GM23248 (cell line): ENCODE data around the gene FAM222B. TPM values are rescaled to one million over a fixed set of nuclear protein-coding genes. Genes with fewer than 3 reads are reported as not detected.

Source experiments
- DNase-seq: peaks from one replicate; pipeline ENCODE4 v3.0.0-alpha.2; 2015
- H2AFZ ChIP-seq: fragments of 200-600 bp; sonication (generic); 2 replicates; pipeline ENCODE4 v1.6.1; 2016; ENCODE audit warnings: antibody characterized with exemption
- H3F3A ChIP-seq: fragments of 200-600 bp; sonication (generic); 2 replicates; pipeline ENCODE4 v1.6.1; 2016; ENCODE audit warnings: mild to moderate bottlenecking, antibody characterized with exemption, mixed run types; ENCODE audit not compliant: insufficient read depth
- H3K27ac ChIP-seq: fragments of 200-600 bp; sonication (generic); 2 replicates; pipeline ENCODE4 v1.5.1; 2016; ENCODE audit warnings: mild to moderate bottlenecking
- H3K27me3 ChIP-seq: fragments of 200-600 bp; sonication (generic); replicated peaks from 2 replicates; pipeline ENCODE4 v1.6.1; 2016; ENCODE audit warnings: mild to moderate bottlenecking; ENCODE audit not compliant: insufficient read depth
- H3K36me3 ChIP-seq: fragments of 200-600 bp; sonication (generic); 2 replicates; pipeline ENCODE4 v1.6.1; 2016; ENCODE audit warnings: low read depth, mild to moderate bottlenecking
- H3K4me1 ChIP-seq: fragments of 200-600 bp; sonication (generic); 2 replicates; pipeline ENCODE4 v1.6.1; 2016; ENCODE audit warnings: mild to moderate bottlenecking; ENCODE audit not compliant: insufficient read depth
- H3K4me2 ChIP-seq: fragments of 200-600 bp; sonication (generic); one replicate; pipeline ENCODE4 v1.6.1; 2016; ENCODE audit warnings: mild to moderate bottlenecking; ENCODE audit not compliant: unreplicated experiment
- H3K4me3 ChIP-seq: fragments of 200-600 bp; sonication (generic); 2 replicates; pipeline ENCODE4 v1.5.1; 2016; ENCODE audit warnings: mild to moderate bottlenecking
- H3K79me2 ChIP-seq: fragments of 200-600 bp; sonication (generic); 2 replicates; pipeline ENCODE4 v1.6.1; 2016; ENCODE audit warnings: mild to moderate bottlenecking; ENCODE audit not compliant: insufficient read depth
- H3K9ac ChIP-seq: fragments of 200-600 bp; sonication (generic); 2 replicates; pipeline ENCODE4 v1.6.1; 2016; ENCODE audit warnings: mild to moderate bottlenecking
- H3K9me2 ChIP-seq: fragments of 200-600 bp; sonication (generic); 2 replicates; pipeline ENCODE4 v1.6.1; 2016; ENCODE audit warnings: mixed run types, mild to moderate bottlenecking, moderate library complexity; ENCODE audit not compliant: insufficient read depth
- H3K9me3 ChIP-seq: fragments of 200-600 bp; sonication (generic); one replicate; pipeline ENCODE4 v1.6.1; 2017; ENCODE audit warnings: low read depth
- H4K20me1 ChIP-seq: fragments of 200-600 bp; sonication (generic); 2 replicates; pipeline ENCODE4 v1.6.0; 2016; ENCODE audit not compliant: insufficient read depth
- EZH2 ChIP-seq: fragments of 200-600 bp; sonication (generic); IDR thresholded peaks from 2 replicates; pipeline ENCODE4 v1.6.1; 2018; ENCODE audit warnings: antibody characterized with exemption, mild to moderate bottlenecking; ENCODE audit not compliant: insufficient read depth, poor library complexity, severe bottlenecking
- EZH2phosphoT487 ChIP-seq: fragments of 200-600 bp; sonication (generic); IDR thresholded peaks from 2 replicates; pipeline ENCODE4 v1.6.1; 2018; ENCODE audit warnings: antibody characterized with exemption, moderate library complexity, mild to moderate bottlenecking, low read depth; ENCODE audit not compliant: insufficient read depth
- WGBS, 2 experiments: methylation state at CpG; one replicate each; pipeline ENCODE4 v1.1.6; 2015 to 2017; ENCODE audit warnings: low lambda C conversion rate in 2 of 2, low coverage in 1 of 2; ENCODE audit errors: missing lambda C conversion rate in 2 of 2; 5-methylcytosine and 5-hydroxymethylcytosine counted together
- in situ Hi-C: fragments of 300-500 bp; cut with MboI; formaldehyde crosslinking; loops from 2 replicates; pipeline ENCODE4 v1.15.0; 2020
- polyA plus RNA-seq: library from polyadenylated mRNA; unstranded; fragments of >200 nt; fragmentation: Nextera tagmentation; extraction: Ambion mirVana; gene quantifications from 2 replicates; pipeline ENCODE4 v1.2.1, GENCODE V29; 2016
- total RNA-seq: library from RNA; depleted of rRNA; stranded (reverse); fragments of >200 nt; shearing (Covaris generic); gene quantifications from 2 replicates; pipeline ENCODE4 v1.2.3, GENCODE V29; 2014

FAM222B gene
- total and polyA plus RNA-seq, 2 experiments from 2014 or later: 7.6 to 11.1 TPM

- Histone ChIP-seq H3K9ac (peak overlapping the region; percentile 93), H3K9me3 (no peaks in the 10 kb centered on the region), H2AFZ (0 out of 2 replicates have a peak overlapping the region, but pooled peaks have one; percentile 12), H3K4me1 (peaks cover 47% of the 10 kb centered on the region), H3K27ac (peak overlapping the region; percentile 87), H4K20me1 (no peaks in the 10 kb centered on the region), H3K4me3 (peak overlapping the region; percentile 83), H3K27me3 (no peaks in the 10 kb centered on the region), H3K79me2 (peaks cover 59% of the 10 kb centered on the region), H3K4me2 (peak overlapping the region; percentile 93), H3K9me2 (no peaks in the 10 kb centered on the region), H3K36me3 (peaks cover 34% of the 10 kb centered on the region; the same call in 1 of the 2 replicates), H3F3A (peaks cover 51% of the 10 kb centered on the region)
- TF ChIP-seq EZH2 (no peak), EZH2phosphoT487 (no peak)
- 1 to 3% methylated on average over 30 of the region's 30 CpGs for WGBS, 2 experiments
- DNase-seq: peak; percentile 47
- in situ Hi-C loops: no loop called here
These were observed 122.2 kb downstream of the FAM222B start for GRCh38 chr17:28720247-28720996.

DNA sequence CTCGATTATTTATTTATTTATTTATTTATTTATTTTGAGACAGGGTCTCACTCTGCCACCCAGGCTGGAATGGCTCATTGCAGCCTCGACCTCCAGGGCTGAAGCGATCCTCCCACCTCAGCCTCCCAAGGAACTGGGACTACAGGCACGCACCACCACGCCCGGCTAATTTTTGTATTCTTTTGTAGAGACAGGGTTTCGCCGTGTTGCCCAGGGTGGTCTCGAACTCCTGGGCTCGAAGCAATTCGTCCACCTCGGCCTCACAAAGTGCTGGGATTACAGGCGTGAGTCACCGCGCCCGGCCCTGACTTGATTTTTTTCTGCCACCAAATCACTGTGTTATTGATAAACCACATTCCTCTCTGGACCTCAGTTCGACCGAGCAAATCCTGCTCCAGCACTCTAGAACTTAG lies 123.6 kb downstream of the FAM222B start:
- in situ Hi-C loops: no loop called here
- Histone ChIP-seq H3K36me3 (peaks cover 36% of the 10 kb centered on the region; the same call in 1 of the 2 replicates), H4K20me1 (no peaks in the 10 kb centered on the region), H2AFZ (peak overlapping the region; percentile 61), H3K27me3 (no peaks in the 10 kb centered on the region), H3K9me3 (no peaks in the 10 kb centered on the region), H3K9ac (peak overlapping the region; percentile 93), H3K4me1 (peaks cover 33% of the 10 kb centered on the region), H3F3A (peaks cover 37% of the 10 kb centered on the region), H3K4me2 (peak overlapping the region; percentile 93), H3K27ac (peak overlapping the region; percentile 87), H3K79me2 (peaks cover 66% of the 10 kb centered on the region), H3K9me2 (no peaks in the 10 kb centered on the region), H3K4me3 (peak overlapping the region; percentile 83)
- no peak for DNase-seq
- WGBS, 2 experiments: 10 to 13% methylated on average over 18 of the region's 18 CpGs
- TF ChIP-seq EZH2phosphoT487: no peak
- no peak for TF ChIP-seq EZH2

DNA sequence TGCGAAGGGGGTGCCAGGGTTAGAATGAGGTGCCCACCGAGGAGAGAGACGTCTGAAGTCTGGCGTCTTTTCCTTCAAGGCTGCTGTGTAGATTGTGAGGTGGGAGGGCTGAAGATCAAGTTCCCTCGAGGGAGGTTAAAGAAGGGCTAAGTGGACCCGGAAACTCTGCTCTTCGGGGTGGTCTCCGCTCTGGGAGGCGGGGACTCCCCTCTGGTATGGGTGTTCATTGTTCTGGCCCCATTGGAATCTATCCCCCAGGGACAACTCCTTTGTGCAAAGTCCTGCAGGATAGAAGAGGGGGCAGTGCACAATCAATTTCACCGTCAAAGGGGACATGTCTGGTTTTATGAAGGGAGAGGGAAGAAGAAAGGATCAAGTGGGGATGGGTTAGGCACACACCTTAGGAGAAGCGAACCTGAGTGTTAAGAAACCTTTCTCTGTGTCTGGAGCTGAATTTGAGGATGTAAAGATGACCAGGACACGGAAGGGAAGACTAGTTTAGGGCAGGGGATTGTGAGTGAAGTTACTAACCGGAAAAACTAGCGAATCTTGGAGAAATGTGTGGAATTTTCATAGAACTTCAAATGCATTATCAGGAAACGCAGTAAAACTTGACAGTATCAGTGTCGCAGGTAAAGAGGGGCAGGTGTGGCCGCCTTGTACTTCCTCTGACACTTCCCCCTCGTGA lies 124.1 kb downstream of the FAM222B start:
- peaks cover 35% of the 10 kb centered on the region; the same call in 1 of the 2 replicates for H3K36me3 ChIP-seq
- H3K27me3 ChIP-seq: no peaks in the 10 kb centered on the region
- peak overlapping the region; percentile 93 for H3K4me2 ChIP-seq
- in situ Hi-C loops: no loop called here
- peaks cover 34% of the 10 kb centered on the region for H3F3A ChIP-seq
- WGBS, 2 experiments: 10 to 12% methylated on average over 18 of the region's 18 CpGs
- TF ChIP-seq EZH2phosphoT487 (no peak), EZH2 (no peak)
- peak; percentile 39 for DNase-seq
- peak overlapping the region; percentile 75 for H2AFZ ChIP-seq
- H3K9me2 ChIP-seq: no peaks in the 10 kb centered on the region
- no peaks in the 10 kb centered on the region for H4K20me1 ChIP-seq
- peaks cover 30% of the 10 kb centered on the region for H3K4me1 ChIP-seq
- no peaks in the 10 kb centered on the region for H3K9me3 ChIP-seq
- peaks cover 65% of the 10 kb centered on the region for H3K79me2 ChIP-seq
- H3K9ac ChIP-seq: peak overlapping the region; percentile 93
- H3K27ac ChIP-seq: peak overlapping the region; percentile 87
- peak overlapping the region; percentile 83 for H3K4me3 ChIP-seq

DNA sequence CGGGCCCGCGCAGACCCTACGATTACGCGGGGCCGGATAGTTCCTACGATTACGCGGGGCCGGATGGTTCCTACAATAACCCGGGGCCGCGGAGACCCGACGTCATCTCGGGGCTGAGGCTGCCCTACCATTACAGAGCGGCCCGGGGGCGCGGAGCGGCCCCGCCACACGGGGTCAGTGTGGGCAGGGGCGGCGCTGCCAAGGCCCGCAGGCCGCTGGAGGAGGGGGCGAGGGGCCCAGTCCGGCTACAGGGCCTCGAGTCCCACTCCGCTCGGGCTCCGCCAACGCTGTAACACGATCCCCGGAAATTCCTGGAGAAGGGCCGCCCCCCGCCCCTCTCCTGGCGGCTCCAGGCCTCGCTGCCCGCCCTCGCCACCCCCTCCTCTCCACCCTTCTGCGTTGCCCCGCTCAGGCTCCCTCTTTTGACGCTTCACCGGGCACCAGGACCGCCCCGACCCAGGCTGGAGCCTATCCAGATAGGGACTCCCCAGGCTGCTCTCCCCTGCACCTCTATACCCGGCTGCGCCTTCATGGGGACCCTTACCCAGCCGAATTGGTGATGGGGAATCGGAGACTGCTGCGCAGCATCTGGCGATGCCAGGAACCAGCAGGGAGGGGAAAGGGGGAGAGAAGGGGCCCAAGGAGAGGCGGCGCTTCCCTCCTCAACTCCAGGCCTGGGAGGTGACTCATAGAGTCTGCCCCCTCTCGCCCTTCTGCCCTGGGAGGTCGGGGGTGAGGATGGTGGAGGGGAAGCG lies 124.8 kb downstream of the FAM222B start, which contains the start of gene RAB34:
Gene RAB34, minus strand, starts transcription at position 291 of the 755 bp plus-strand sequence. CDS start 602 bp downstream, outside the sequence.
- peaks cover 24% of the 10 kb centered on the region for H3K4me1 ChIP-seq
- H3K4me2 ChIP-seq: peak within 1 kb of the TSS; percentile 93
- peak within 1 kb of the TSS; percentile 87 for H3K27ac ChIP-seq
- 1 to 3% methylated on average over 42 to 55 of the region's 60 CpGs for WGBS, 2 experiments
- H3K9me2 ChIP-seq: no peaks in the 10 kb centered on the region
- TF ChIP-seq EZH2 (no peak), EZH2phosphoT487 (no peak)
- DNase-seq: peak; percentile 89
- in situ Hi-C loops: no loop called here
- H3K9ac ChIP-seq: peak within 1 kb of the TSS; percentile 93
- peaks cover 31% of the 10 kb centered on the region for H3F3A ChIP-seq
- H3K27me3 ChIP-seq: no peaks in the 10 kb centered on the region
- H4K20me1 ChIP-seq: no peaks in the 10 kb centered on the region
- peak within 1 kb of the TSS; percentile 75 for H2AFZ ChIP-seq
- H3K9me3 ChIP-seq: no peaks in the 10 kb centered on the region
- H3K79me2 ChIP-seq: peaks cover 58% of the 10 kb centered on the region
- H3K4me3 ChIP-seq: peak within 1 kb of the TSS; percentile 83
- peaks cover 29% of the 10 kb centered on the region; the same call in 1 of the 2 replicates for H3K36me3 ChIP-seq
